ENCODE data around the gene RING1.
"Not testable (repeated sequence)": the region's sequence is repeated elsewhere in the genome, so short reads cannot be mapped to it uniquely, and the experiment has no call there.

RING1 gene

GRCh38 chr6:33215271-33216116 lies 7.2 kb downstream of the RING1 start:
- H3K4me3 Mint-ChIP-seq = no peak overlapping the region
- H3K36me3 Mint-ChIP-seq = peaks cover 21% of the 10 kb centered on the region
- H3K27ac Mint-ChIP-seq = no peak overlapping the region
- CTCF ChIA-PET = no interaction called here
- DNase-seq = no peak
- peaks cover 73% of the 10 kb centered on the region for H3K27me3 Mint-ChIP-seq
- no peaks in the 10 kb centered on the region for H3K9me3 Mint-ChIP-seq
- H3K4me1 Mint-ChIP-seq = peaks cover 27% of the 10 kb centered on the region

- no peak overlapping the region for H3K4me3 Mint-ChIP-seq
- H3K27me3 Mint-ChIP-seq = peaks cover 73% of the 10 kb centered on the region
- DNase-seq = no peak
- H3K27ac Mint-ChIP-seq = no peak overlapping the region
- H3K36me3 Mint-ChIP-seq = peaks cover 16% of the 10 kb centered on the region
- peaks cover 25% of the 10 kb centered on the region for H3K4me1 Mint-ChIP-seq
- CTCF ChIA-PET = no interaction called here
- H3K9me3 Mint-ChIP-seq = no peaks in the 10 kb centered on the region
Observed at GRCh38 chr6:33216117-33216649, 7.9 kb downstream of the RING1 start.

DNA sequence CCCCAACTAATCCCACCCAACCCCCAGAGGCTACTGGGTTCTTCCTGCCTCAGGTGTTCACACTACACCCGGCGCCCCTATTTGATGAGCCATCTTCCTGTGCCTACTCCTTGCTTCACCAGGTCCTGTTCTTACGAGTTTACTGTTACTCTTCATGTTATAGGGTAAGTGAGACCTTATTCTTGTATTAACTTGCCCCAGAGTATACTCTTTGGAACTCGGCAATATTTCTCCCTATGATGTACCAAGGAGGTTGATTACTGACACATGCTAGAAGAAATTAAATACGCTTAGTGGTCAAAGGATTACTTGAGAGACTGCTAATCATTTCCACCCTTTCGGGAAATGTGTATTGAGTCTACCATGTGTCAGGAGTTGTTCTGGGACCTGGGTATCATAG lies 8.9 kb downstream of the RING1 start:
- DNase-seq = no peak
- H3K27me3 Mint-ChIP-seq = peaks cover 77% of the 10 kb centered on the region
- H3K27ac Mint-ChIP-seq = no peak overlapping the region
- peaks cover 13% of the 10 kb centered on the region for H3K36me3 Mint-ChIP-seq
- no peak overlapping the region for H3K4me3 Mint-ChIP-seq
- CTCF ChIA-PET = no interaction called here
- peaks cover 22% of the 10 kb centered on the region for H3K4me1 Mint-ChIP-seq
- no peaks in the 10 kb centered on the region for H3K9me3 Mint-ChIP-seq

DNA sequence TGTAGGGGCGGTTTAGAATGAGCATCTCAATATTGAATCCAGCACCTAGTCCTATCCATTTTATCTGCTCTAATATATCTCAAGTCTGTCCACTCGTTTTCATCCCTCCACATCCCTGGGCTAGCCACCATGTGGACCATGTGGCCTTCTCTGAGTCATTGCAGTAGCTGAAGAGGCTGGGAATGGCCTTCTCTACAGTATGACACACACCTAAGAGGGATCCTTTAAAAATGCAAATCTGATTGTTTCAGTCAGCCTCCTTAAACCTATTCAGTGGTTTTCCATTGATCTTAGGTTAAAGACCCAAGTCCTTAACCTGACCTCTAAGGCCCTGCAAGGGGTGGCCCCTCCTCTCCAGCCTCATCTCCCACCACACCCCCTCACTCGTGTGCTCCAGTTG lies 9.4 kb downstream of the RING1 start:
- CTCF ChIA-PET = interaction anchor here (1.3 kb wide), 1 partner anchor 31 kb away, joined by 4 read pairs; no protein-coding TSS in a partner anchor
- H3K27ac Mint-ChIP-seq = no peak overlapping the region
- H3K4me3 Mint-ChIP-seq = no peak overlapping the region
- H3K36me3 Mint-ChIP-seq = peaks cover 10% of the 10 kb centered on the region
- peaks cover 75% of the 10 kb centered on the region for H3K27me3 Mint-ChIP-seq
- H3K4me1 Mint-ChIP-seq = peaks cover 18% of the 10 kb centered on the region
- H3K9me3 Mint-ChIP-seq = no peaks in the 10 kb centered on the region
- DNase-seq = no peak

DNA sequence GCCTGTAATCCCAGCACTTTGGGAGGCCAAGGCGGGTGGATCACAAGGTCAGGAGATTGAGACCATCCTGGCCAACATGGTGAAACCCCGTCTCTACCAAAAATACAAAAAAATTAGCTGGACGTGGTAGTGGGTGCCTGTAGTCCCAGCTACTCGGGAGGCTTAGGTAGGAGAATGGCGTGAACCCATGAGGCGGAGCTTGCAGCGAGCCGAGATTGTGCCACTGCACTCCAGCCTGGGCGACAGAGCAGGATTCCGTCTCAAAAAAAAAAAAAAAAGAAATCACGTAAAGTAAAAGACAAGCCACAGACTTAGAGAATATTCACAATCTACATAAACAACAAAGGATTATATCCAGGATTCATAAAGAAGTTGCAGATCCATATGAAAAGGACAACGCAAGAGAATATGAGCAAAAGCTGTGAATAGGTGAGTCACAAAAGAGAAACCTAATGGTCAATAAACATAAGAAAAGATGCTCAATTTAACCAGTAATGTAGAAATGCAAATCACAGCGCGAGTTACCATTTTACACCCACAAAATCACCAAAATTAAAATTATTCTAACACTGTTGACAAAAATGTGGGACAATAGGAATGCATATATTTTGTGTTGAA lies 18.3 kb downstream of the RING1 start:
- H3K27ac Mint-ChIP-seq, CTCF ChIA-PET, H3K36me3 Mint-ChIP-seq: not testable (repeated sequence)

GRCh38 chr6:33235221-33235634 lies 26.9 kb downstream of the RING1 start:
- no peaks in the 10 kb centered on the region for H3K36me3 Mint-ChIP-seq
- peaks cover 57% of the 10 kb centered on the region for H3K27me3 Mint-ChIP-seq
- no peak overlapping the region for H3K4me3 Mint-ChIP-seq
- H3K4me1 Mint-ChIP-seq = no peaks in the 10 kb centered on the region
- DNase-seq = no peak
- no peaks in the 10 kb centered on the region for H3K9me3 Mint-ChIP-seq
- no peak overlapping the region for H3K27ac Mint-ChIP-seq
- CTCF ChIA-PET = no interaction called here

More for the DNA sequence above, 18.3 kb downstream of the RING1 start:
- not testable (repeated sequence) for H3K4me3 Mint-ChIP-seq, DNase-seq, H3K4me1 Mint-ChIP-seq, H3K9me3 Mint-ChIP-seq
- peaks cover 57% of the 10 kb centered on the region for H3K27me3 Mint-ChIP-seq

DNA sequence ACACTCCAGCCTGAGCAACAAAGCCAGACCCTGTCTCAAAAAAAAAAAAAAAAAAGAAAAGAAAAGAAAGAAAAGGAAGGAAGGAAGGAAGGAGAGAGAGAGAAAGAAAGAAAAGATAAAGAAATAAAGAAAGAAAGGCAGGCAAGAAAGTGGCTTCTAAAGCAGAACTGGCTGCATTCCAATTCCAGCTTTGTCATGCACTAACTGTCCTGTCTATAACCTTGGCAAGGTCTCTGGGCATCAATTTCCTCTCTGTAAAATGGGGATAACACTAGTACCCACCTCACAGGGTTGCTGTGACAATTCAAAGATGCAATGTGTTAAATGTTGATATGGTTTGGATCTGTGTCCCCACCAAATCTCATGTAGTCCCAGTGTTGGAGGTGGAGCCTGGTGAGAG lies 28.0 kb downstream of the RING1 start:
- H3K4me3 Mint-ChIP-seq = no peak overlapping the region
- no peaks in the 10 kb centered on the region for H3K36me3 Mint-ChIP-seq
- no peak overlapping the region for H3K27ac Mint-ChIP-seq
- no peak for DNase-seq
- H3K27me3 Mint-ChIP-seq = peaks cover 59% of the 10 kb centered on the region
- CTCF ChIA-PET = no interaction called here
- H3K9me3 Mint-ChIP-seq = no peaks in the 10 kb centered on the region
- no peaks in the 10 kb centered on the region for H3K4me1 Mint-ChIP-seq

DNA sequence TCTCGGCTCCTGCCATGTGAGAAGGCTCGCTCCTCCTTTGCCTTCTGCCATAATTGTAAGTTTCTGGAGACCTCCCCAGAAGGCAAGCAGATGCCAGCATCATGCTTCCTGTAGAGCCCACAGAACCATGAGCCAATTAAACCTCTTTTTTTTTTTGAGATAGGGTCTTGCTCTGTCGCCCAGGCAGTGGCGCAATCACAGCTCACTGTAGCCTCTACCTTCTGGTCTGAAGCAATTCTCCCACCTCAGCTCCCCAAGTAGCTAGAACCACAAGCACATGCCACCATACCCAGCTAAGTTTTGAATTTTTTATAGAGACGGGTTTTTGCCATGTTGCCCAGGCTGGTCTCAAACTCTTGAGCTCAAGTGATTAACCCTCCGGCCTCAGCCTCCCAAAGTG lies 28.6 kb downstream of the RING1 start:
- no peaks in the 10 kb centered on the region for H3K36me3 Mint-ChIP-seq
- DNase-seq = no peak
- no peak overlapping the region for H3K27ac Mint-ChIP-seq
- peaks cover 59% of the 10 kb centered on the region for H3K27me3 Mint-ChIP-seq
- no peak overlapping the region for H3K4me3 Mint-ChIP-seq
- CTCF ChIA-PET = no interaction called here
- H3K9me3 Mint-ChIP-seq = no peaks in the 10 kb centered on the region
- H3K4me1 Mint-ChIP-seq = peaks cover 2% of the 10 kb centered on the region

DNA sequence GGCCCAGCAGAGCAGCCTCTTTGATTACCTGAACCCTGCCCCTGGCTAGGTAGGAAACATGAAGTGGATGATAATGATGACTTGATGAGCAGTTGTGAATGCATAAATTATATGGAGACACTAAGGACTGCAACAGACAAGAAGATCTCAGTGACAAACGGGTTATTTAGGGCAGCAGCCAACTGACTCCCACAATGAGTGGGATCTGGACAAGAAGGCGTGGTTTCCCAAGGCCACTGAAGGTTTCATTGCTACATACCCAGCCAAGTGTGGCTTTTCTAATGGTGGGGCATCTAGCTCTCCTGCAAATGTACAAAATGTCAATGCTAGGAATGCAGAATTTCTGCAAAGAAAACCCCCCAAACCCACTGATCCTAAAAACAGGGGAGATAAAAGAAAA lies 29.4 kb downstream of the RING1 start:
- H3K4me1 Mint-ChIP-seq = peaks cover 7% of the 10 kb centered on the region
- no peaks in the 10 kb centered on the region for H3K9me3 Mint-ChIP-seq
- CTCF ChIA-PET = interaction anchor here (1.2 kb wide), 2 partner anchors 11 to 14 kb away, joined by 3 to 4 read pairs; no protein-coding TSS in a partner anchor
- H3K36me3 Mint-ChIP-seq = no peaks in the 10 kb centered on the region
- H3K4me3 Mint-ChIP-seq = no peak overlapping the region
- H3K27ac Mint-ChIP-seq = no peak overlapping the region
- DNase-seq = no peak
- peaks cover 60% of the 10 kb centered on the region for H3K27me3 Mint-ChIP-seq

DNA sequence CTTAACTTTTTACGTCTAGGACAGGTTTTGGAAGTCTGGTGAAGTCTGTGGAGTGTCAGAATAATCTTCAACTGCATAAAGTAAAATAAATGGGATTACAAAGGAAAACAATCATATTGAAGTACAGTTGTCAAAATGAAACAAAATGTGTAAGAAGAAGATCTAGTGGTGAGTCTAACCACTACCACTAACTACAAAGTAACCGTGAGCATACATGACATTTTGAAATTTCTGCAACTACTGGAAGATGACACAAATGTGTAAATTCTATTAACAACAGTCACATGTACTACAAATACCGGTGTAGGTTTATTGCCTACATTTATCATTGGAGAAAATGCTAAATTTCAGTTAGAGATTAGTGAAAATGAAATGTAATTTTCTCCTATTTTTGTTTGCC lies 33.7 kb downstream of the RING1 start:
- Mint-ChIP-seq H3K4me3 (no peak overlapping the region), H3K4me1 (peaks cover 7% of the 10 kb centered on the region), H3K27ac (no peak overlapping the region), H3K36me3 (no peaks in the 10 kb centered on the region), H3K27me3 (peaks cover 50% of the 10 kb centered on the region), H3K9me3 (no peaks in the 10 kb centered on the region)
- CTCF ChIA-PET = interaction anchor here (0.6 kb wide), 1 partner anchor 96 kb away, joined by 4 read pairs; no protein-coding TSS in a partner anchor
- DNase-seq = no peak

DNA sequence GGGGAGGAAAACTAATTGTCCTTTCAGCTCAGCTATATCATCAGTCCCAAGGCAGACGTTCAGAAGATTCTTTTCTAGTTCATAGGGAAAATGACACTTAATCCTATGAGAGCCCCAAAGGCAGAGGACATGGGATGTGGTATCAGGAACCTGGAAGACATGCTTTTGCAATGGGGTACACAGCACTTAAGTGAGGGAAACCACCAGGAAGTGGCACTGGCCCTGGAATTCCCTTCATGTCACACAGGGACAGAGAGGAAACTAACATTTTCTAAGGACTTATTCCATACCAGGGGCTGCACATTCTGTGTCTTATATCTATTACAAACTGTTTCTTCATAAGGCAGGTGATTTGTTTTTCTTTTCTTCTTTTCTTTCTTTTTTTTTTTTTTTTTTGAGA lies 35.2 kb downstream of the RING1 start:
- H3K27me3 Mint-ChIP-seq = peaks cover 50% of the 10 kb centered on the region
- H3K4me1 Mint-ChIP-seq = peaks cover 13% of the 10 kb centered on the region
- CTCF ChIA-PET = no interaction called here
- no peak overlapping the region for H3K27ac Mint-ChIP-seq
- H3K36me3 Mint-ChIP-seq = no peaks in the 10 kb centered on the region
- DNase-seq = peak; percentile 10
- no peaks in the 10 kb centered on the region for H3K9me3 Mint-ChIP-seq
- no peak overlapping the region for H3K4me3 Mint-ChIP-seq

- peak overlapping the region; percentile 97 for H3K27ac Mint-ChIP-seq
- H3K4me1 Mint-ChIP-seq = peaks cover 39% of the 10 kb centered on the region
- H3K27me3 Mint-ChIP-seq = peaks cover 25% of the 10 kb centered on the region
- no peaks in the 10 kb centered on the region for H3K9me3 Mint-ChIP-seq
- H3K36me3 Mint-ChIP-seq = peaks cover 16% of the 10 kb centered on the region
- peak overlapping the region; percentile 85 for H3K4me3 Mint-ChIP-seq
- DNase-seq = peak; percentile 95
- CTCF ChIA-PET = interaction anchor here (0.6 to 6.2 kb wide), 34 partner anchors 10 to 264 kb away, joined by 3 to 86 read pairs (median 6); partner anchors contain the start of genes B3GALT4, HSD17B8, PFDN6 and RING1
Observed at GRCh38 chr6:33247977-33248642, 39.8 kb downstream of the RING1 start.

DNA sequence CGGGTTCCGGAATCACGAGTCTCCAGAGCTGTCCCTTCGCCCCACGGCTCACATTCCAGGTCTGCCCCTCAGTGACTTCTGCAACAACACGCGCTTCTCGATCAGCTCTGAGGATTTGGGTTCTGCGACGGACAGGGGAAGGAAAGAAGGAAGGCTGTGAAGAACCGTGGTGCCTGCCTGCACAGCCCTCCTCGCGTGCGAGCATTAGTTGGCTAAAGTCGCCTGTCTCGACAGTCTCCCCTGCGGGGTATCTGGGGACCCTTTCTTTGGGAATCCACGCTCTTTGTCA lies 40.3 kb downstream of the RING1 start:
- H3K4me1 Mint-ChIP-seq = peaks cover 39% of the 10 kb centered on the region
- no peaks in the 10 kb centered on the region for H3K9me3 Mint-ChIP-seq
- DNase-seq = no peak
- peaks cover 16% of the 10 kb centered on the region for H3K36me3 Mint-ChIP-seq
- CTCF ChIA-PET = interaction anchor here (0.8 to 6.2 kb wide), 31 partner anchors 10 to 264 kb away, joined by 3 to 86 read pairs (median 6); partner anchors contain the start of genes B3GALT4, HSD17B8, PFDN6 and RING1
- peak overlapping the region; percentile 97 for H3K27ac Mint-ChIP-seq
- peak overlapping the region; percentile 85 for H3K4me3 Mint-ChIP-seq
- H3K27me3 Mint-ChIP-seq = peaks cover 20% of the 10 kb centered on the region
